Fibroblast of upper back skin (primary cell): Measurements from ENCODE around the gene COX4I2.

ENCODE experiments used
- DNase-seq: peaks from one replicate; pipeline ENCODE4 v3.0.0-alpha.2; 2013

Gene COX4I2

GRCh38 chr20:31678389-31679356 lies 41.0 kb downstream of the COX4I2 start:
- peak; percentile 26 for DNase-seq

DNA sequence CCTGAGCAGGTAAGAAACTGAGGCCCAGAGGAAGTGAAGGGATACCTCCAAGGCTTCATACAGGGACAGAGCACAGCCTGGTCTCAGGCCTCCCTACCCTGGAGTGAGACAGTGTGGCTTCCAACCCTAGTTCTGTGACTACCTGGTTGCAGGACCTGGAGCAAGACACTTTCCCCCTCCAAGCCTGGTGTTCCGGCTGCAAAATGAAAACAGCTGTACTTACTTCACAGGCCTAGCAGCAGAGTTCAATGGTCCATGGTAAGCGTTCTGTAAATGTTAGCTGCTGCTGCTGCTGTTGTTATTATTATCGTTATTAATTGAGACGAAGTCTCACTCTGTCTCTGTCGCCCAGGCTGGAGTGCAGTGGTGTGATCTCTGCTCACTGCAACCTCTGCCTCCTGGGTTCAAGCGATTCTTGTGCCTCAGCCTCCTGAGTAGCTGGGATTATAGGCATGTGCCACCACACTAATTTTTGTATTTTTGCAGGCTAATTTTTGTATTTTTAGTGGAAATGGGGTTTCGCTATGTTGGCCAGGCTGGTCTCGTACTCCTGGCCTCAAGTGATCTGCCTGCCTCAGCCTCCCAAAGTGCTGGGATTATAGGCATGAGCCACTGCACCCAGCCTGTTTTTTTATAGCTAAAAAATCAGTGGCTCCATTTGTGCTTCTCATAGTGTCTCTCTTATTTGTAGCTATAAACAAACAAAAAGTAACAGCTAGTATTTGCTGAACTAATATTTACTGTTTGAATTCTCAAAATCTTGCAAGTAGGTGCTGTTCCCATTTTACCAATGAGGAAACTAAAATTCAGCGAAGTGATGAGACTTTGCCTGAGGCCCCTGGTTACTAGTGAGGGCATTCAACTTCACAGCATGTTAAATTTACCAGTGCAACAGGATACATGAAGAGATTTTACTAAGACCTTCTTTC lies 41.9 kb downstream of the COX4I2 start:
- no peak for DNase-seq

GRCh38 chr20:31680286-31681127 lies 42.8 kb downstream of the COX4I2 start:
- DNase-seq = no peak

GRCh38 chr20:31681128-31681727 lies 43.5 kb downstream of the COX4I2 start:
- DNase-seq = no peak

DNA sequence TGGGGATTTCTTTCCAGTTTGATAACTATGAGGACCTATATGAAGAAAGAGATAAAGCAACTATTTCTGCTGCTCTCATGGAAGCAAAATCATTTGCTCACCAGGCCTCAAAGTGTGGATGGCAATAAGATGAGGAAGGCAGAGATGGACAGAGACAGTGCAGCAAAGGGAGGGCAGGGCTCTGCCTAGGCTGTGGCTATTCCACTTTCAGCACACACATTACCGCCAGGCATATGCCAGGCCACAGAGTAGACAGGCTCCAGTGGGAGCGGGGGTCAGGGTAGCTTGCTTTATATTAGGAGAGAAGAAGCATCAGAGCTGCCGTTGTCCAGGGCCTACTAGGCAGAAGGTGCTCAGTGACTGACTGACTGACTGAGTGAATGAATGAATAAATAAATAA lies 44.1 kb downstream of the COX4I2 start:
- DNase-seq = no peak

DNA sequence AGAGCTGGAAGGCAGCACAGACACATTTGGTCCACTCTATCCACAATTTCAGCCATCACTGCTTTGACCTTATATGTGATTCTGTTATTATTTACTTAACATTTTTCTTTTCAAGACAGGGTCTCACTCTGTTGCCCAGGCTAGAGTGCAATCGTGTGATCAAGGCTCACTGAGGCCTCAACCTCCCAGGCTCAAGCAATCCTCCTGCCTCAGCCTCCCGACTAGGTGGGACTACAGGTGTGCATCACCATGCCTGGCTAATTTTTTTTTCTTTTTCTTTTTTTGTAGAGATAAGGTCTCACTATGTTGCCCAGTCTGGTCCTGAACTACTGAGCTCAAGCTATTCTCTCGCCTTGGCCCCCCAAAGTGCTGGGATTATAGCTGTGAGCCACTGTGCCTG lies 44.6 kb downstream of the COX4I2 start:
- no peak for DNase-seq

- no peak for DNase-seq
These were observed 45.2 kb downstream of the COX4I2 start for GRCh38 chr20:31682927-31683326.

DNA sequence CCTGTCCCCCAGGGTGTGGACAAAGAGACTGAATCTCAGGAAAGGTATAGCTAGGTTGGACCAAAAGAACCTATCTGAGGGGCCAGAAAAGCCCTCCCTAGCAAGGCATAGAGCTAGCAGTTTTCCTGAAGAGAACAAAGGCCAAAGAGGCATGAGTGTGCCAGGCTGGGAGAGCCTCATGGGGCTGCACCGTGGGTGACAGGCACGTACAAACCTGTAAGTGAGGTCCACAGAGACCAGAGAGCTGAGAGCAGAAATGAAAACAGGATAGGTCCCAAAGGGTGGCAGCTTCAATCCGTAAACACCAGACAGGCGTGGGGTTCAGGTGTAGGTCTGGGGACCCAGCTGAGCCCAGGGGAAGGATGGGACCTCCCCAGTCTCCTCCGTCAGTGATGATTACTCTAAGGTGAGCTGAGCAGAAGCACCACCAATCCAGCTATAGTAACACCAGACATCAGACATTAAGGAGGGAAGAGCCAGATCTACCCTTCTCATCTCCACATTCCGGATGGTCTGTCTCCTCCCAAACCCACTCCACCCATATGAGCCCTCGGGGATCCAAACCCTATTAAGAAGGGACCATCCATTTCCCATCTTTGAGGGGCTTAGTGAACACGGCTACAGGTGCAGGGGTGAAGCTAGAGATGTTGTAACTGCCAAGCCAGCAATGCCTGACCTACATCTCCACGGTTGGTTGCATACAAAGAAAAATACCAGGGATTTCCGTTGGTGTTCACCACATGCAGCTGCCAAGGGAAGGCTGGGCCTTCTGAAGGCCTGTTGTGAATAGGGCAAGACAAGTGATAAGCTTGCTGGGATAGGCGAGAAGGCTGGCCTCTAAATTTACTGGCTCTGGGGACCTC lies 46.7 kb downstream of the COX4I2 start:
- DNase-seq = no peak

- no peak for DNase-seq
These were observed 48.3 kb downstream of the COX4I2 start for GRCh38 chr20:31685853-31686643.

- no peak for DNase-seq
These were observed 50.1 kb downstream of the COX4I2 start for GRCh38 chr20:31687777-31688176.

DNA sequence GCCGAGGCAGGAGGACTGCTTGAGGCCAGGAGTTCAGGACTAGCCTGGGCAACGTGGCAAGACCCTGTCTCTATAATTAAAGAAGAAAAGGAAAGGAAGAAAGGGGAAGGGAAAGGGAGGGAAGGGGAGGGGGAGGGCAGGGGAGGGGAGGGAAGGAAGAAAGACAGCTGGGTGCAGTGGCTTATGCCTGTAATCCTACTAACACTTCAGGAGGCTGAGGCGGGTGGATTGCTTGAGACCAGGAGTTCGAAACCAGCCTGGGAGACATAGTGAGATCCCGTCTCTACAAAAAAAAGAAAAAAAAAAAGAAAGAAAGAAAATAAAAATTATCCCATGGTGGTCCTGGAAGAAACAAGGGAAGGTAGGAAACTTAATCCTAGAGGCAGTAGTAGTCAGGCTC lies 51.4 kb downstream of the COX4I2 start:
- DNase-seq = no peak

DNA sequence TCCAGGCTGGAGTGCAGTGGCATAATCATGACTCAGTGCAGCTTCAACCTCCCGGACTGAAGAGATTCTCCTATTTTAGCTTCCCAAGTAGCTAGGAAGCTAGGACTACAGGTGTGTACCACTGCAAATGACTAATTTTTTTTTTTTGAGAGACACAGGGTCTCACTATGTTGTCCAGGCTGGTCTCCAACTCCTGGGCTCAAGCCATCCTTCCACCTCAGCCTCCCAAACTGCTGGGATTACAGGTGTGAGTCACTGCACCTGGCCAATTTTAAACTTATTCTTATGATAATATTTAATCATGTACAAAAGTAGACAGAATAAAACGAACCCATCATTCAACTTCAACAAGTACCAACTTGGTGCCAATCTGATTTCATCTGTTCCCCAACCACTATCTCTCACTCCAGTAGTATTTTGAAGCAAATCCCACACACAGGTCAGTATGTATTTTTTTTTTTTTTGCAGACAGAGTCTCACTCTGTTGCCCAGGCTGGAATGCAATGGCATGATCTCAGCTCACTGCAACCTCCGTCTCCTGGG lies 52.5 kb downstream of the COX4I2 start:
- no peak for DNase-seq

- peak; percentile 69 for DNase-seq
These were observed 54.0 kb downstream of the COX4I2 start for GRCh38 chr20:31691646-31692275.

DNA sequence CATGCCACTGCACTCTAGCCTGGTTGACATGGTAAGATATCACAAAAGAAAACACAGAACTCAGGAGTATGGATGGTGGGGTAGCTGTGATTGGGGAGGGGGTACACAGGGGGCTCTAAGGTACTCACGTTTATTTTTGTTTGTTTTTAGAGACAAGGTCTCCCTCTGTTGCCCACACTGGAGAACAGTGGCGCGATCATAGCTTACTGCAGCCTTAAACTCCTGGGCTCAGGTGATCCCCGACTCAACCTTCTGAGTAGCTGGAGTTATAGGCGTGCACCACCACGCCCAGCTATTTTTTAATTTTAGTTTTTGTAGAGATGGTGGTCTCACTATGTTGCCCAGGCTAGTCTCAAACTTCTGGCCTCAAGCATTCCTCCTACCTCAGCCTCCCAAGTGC lies 55.7 kb downstream of the COX4I2 start:
- DNase-seq = no peak

DNA sequence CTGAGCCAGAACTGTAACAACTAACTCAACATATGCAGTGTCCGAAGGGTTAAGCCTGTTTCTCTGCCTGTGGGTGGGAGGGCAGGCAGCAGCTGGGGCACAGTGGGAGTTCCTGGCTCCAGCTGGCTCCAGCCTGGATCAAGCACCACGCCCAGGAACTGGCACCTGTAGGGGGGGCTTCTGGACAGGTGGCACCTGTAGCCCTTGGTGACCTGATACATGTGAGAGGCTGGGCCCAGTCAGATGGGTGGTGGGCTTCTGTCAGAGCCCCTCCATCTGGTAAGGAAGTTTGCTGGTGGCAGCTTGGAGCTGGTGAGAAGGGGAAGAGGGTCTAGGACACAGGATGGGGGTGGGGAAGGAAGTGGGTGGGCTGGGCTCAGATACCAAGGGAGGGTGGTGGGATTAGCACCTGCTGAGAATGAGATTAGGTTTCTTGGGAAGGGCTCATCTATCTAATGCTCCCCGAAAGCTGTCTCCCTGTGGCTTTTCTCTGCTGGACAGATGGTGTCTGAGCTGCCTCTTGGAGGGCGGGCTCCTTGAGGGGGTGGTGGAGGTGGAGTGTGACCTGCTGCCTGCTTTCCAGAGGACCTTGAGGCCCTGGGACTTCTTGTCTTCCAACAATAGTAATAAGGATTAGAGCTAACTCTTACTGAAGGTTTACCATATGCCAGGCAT lies 56.4 kb downstream of the COX4I2 start:
- DNase-seq = no peak
